Brain microvascular endothelial cell (primary cell): ENCODE data around the gene SLC30A1.
"Not testable (repeated sequence)": the region's sequence is repeated elsewhere in the genome, so short reads cannot be mapped to it uniquely, and the experiment has no call there.

Experiments used
- DNase-seq: peaks from one replicate; pipeline ENCODE4 v3.0.0-alpha.2; 2020
- H3K27ac ChIP-seq: fragments of 250-450 bp; sonication (Bioruptor Pico); 2 replicates; pipeline ENCODE4 v1.5.1; 2020; ENCODE audit warnings: mild to moderate bottlenecking, moderate library complexity
- H3K27me3 ChIP-seq: fragments of 250-450 bp; sonication (Bioruptor Pico); replicated peaks from 2 replicates; pipeline ENCODE4 v1.5.1; 2020; ENCODE audit warnings: mild to moderate bottlenecking
- H3K36me3 ChIP-seq: fragments of 250-450 bp; sonication (Bioruptor Pico); replicated peaks from 2 replicates; pipeline ENCODE4 v1.5.1; 2020; ENCODE audit warnings: mild to moderate bottlenecking
- H3K4me3 ChIP-seq: 2 replicates; pipeline ENCODE4 v1.5.1; 2011; ENCODE audit warnings: low read depth, mild to moderate bottlenecking, control low read depth, low read length, moderate library complexity
- CTCF ChIP-seq: IDR thresholded peaks from 2 replicates; pipeline ENCODE4 v1.5.1; 2011; ENCODE audit warnings: low read depth, mild to moderate bottlenecking, moderate library complexity, low read length, control low read depth, inconsistent platforms; ENCODE audit errors: missing control alignments
- in situ Hi-C: cut with HindIII; loops from 2 replicates; pipeline ENCODE4 v1.10.0; 2017; ENCODE audit warnings: low sequenced_read_pairs, low pct_ligation_motif_present

The SLC30A1 gene

GRCh38 chr1:211571998-211572397 lies 7.0 kb downstream of the SLC30A1 start:
- no peak overlapping the region for H3K4me3 ChIP-seq
- no peak for TF ChIP-seq CTCF
- DNase-seq, result no peak
- H3K36me3 ChIP-seq, result peaks cover 8% of the 10 kb centered on the region
- H3K27me3 ChIP-seq, result no peaks in the 10 kb centered on the region
- H3K27ac ChIP-seq, result no peak overlapping the region
- in situ Hi-C loops, result no loop called here

GRCh38 chr1:211570378-211570777 lies 8.6 kb downstream of the SLC30A1 start:
- DNase-seq, H3K27ac ChIP-seq, in situ Hi-C loops, H3K36me3 ChIP-seq, H3K27me3 ChIP-seq, H3K4me3 ChIP-seq: not testable (repeated sequence)

DNA sequence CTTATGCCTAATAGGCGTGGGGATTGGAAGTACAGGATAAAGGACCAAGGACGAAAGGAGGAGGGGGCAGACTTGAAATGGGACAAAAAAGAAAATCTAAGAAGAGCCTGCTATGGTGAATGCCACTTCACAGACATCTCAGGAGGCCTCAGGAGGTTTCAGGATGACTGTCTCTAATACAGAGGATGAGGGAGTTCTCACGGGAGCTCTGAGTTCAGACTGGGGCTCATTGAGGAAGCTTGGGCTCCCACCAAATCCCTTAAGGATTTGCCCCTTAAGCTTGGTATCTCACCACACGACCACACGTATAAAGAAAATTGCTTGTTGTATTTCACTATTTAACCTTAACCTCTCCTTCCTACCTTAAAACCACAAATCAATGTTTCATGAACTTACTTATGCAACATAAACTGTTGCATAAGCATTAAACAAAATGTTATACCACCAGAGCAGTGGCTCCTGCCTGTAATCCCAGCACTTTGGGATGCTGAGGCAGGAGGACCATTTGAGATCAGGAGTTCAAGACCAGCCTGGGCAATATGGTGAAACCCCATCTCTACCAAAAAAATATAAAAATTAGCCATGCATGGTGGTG lies 12.4 kb downstream of the SLC30A1 start:
- no peak for TF ChIP-seq CTCF

DNA sequence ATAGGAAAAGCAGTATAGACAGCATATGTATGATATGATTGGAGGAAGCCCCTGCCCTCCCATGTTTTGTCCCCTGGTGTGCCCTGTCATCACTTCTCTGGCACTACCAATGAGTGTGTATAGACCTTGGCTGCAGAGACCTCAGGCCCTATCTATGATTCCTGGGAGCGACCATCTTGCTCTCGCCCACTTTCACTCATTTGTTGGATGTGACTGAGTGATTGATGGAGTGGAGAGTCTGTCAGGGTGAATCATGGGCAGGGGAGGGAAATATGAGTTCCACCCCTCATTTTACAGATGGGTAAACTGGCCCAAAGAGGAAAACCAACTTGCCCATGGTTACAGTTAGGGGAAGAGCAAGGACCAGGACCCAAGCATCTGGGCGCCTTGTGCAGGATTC lies 14.9 kb downstream of the SLC30A1 start:
- Histone ChIP-seq H3K27me3 (no peaks in the 10 kb centered on the region), H3K36me3 (no peaks in the 10 kb centered on the region), H3K27ac (no peak overlapping the region), H3K4me3 (no peak overlapping the region)
- in situ Hi-C loops, result no loop called here
- TF ChIP-seq CTCF, result no peak
- no peak for DNase-seq

More for the DNA sequence above, 12.4 kb downstream of the SLC30A1 start:
- in situ Hi-C loops, result no loop called here
- Histone ChIP-seq H3K27me3 (no peaks in the 10 kb centered on the region), H3K4me3 (no peak overlapping the region), H3K27ac (no peak overlapping the region), H3K36me3 (no peaks in the 10 kb centered on the region)
- no peak for DNase-seq

- Histone ChIP-seq H3K27ac (no peak overlapping the region), H3K4me3 (no peak overlapping the region), H3K27me3 (no peaks in the 10 kb centered on the region), H3K36me3 (no peaks in the 10 kb centered on the region)
- no peak for DNase-seq
- in situ Hi-C loops, result no loop called here
- TF ChIP-seq CTCF, result no peak
These were observed 19.5 kb downstream of the SLC30A1 start for GRCh38 chr1:211559222-211560010.

DNA sequence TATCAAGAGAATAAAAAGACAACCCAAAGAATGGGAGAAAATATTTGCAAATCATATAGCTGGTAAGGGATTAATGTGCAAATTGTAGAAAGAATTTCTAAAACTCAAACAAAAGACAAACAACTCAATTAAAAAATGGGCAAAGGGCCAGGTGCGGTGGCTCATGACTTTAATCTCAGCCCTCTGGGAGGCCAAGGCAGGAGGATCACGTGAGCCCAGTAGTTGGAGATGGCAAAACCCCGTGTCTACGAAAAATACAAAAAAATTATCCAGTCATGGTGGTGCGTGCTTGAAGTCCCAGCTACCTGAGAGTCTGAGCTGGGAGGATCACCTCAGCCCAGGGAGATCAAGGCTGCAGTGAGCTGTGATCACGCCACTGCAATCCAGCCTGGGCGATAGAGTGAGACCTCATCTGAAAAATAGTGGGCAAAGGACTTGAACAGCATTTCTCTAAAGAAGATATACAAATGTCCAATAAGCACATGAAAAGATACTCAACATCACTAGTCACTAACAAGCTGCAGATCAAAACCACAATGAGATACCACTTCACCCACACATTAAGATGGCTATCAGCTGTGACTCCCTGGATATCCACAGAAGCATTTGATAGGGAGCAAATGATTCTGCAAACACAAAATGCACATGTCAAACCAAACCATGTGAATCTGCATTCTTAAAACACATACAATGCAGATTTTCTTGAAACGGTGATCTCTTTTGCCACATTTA lies 20.9 kb downstream of the SLC30A1 start:
- in situ Hi-C loops, result no loop called here
- Histone ChIP-seq H3K4me3 (no peak overlapping the region), H3K27me3 (no peaks in the 10 kb centered on the region), H3K27ac (no peak overlapping the region), H3K36me3 (no peaks in the 10 kb centered on the region)
- no peak for TF ChIP-seq CTCF
- DNase-seq, result no peak
